ENCODE results near the gene CACNG6.

Gene CACNG6

DNA sequence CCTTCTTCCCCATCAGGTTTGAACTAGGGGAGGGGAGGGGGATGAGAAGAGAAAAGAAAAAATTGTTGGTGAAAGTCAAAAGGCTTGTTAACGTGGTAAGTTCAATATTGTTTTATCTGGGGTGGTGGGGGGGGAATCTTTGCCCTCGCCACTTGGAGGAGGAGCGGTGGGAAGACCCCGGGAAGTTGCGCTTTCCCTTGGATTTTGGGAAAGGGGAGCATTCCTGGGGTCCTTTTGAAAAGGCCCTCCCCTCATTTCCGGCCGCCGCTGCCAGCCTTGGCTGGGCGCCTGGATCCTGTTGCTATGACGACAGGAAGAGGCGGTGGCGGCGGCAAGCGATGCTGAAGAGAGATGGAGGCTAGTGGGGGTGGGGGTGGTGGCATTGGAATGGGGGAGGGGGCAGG is 33.3 kb upstream of the CACNG6 start:
- no peak for TF ChIP-seq ZFP30 (CRISPR knock-in tag; IDR thresholded peaks at IDR 0.05)
- TF ChIP-seq, protein P1, sequence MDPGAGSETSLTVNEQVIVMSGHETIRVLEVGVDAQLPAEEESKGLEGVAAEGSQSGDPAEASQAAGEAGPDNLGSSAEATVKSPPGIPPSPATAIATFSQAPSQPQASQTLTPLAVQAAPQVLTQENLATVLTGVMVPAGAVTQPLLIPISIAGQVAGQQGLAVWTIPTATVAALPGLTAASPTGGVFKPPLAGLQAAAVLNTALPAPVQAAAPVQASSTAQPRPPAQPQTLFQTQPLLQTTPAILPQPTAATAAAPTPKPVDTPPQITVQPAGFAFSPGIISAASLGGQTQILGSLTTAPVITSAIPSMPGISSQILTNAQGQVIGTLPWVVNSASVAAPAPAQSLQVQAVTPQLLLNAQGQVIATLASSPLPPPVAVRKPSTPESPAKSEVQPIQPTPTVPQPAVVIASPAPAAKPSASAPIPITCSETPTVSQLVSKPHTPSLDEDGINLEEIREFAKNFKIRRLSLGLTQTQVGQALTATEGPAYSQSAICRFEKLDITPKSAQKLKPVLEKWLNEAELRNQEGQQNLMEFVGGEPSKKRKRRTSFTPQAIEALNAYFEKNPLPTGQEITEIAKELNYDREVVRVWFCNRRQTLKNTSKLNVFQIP (CRISPR knock-in tag; IDR thresholded peaks at IDR 0.05; ENCODE audit: borderline replicate concordance, low read depth), result no peak
- TF ChIP-seq RARB (CRISPR knock-in tag; IDR thresholded peaks at IDR 0.05), result no peak
- no peak for TF ChIP-seq ZC3H10 (CRISPR knock-in tag; IDR thresholded peaks at IDR 0.05)
- no peak for TF ChIP-seq ARNTL (CRISPR knock-in tag; IDR thresholded peaks at IDR 0.05; ENCODE audit: borderline replicate concordance, low read depth)
- no peak for TF ChIP-seq ZNF8 (CRISPR knock-in tag; IDR thresholded peaks at IDR 0.05)
- TF ChIP-seq TOX (CRISPR knock-in tag; IDR thresholded peaks at IDR 0.05; ENCODE audit: borderline replicate concordance), result no peak
- no peak for TF ChIP-seq BACH2 (CRISPR knock-in tag; IDR thresholded peaks at IDR 0.05; ENCODE audit: borderline replicate concordance)
- TF ChIP-seq, protein P2, sequence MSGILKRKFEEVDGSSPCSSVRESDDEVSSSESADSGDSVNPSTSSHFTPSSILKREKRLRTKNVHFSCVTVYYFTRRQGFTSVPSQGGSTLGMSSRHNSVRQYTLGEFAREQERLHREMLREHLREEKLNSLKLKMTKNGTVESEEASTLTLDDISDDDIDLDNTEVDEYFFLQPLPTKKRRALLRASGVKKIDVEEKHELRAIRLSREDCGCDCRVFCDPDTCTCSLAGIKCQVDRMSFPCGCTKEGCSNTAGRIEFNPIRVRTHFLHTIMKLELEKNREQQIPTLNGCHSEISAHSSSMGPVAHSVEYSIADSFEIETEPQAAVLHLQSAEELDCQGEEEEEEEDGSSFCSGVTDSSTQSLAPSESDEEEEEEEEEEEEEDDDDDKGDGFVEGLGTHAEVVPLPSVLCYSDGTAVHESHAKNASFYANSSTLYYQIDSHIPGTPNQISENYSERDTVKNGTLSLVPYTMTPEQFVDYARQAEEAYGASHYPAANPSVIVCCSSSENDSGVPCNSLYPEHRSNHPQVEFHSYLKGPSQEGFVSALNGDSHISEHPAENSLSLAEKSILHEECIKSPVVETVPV (CRISPR knock-in tag; IDR thresholded peaks at IDR 0.05), result no peak
- no peak for TF ChIP-seq TCF4 (CRISPR knock-in tag; IDR thresholded peaks at IDR 0.05; ENCODE audit: borderline replicate concordance)
- TF ChIP-seq CSDC2 (CRISPR knock-in tag; IDR thresholded peaks at IDR 0.05), result no peak
- no peak for ATAC-seq

DNA sequence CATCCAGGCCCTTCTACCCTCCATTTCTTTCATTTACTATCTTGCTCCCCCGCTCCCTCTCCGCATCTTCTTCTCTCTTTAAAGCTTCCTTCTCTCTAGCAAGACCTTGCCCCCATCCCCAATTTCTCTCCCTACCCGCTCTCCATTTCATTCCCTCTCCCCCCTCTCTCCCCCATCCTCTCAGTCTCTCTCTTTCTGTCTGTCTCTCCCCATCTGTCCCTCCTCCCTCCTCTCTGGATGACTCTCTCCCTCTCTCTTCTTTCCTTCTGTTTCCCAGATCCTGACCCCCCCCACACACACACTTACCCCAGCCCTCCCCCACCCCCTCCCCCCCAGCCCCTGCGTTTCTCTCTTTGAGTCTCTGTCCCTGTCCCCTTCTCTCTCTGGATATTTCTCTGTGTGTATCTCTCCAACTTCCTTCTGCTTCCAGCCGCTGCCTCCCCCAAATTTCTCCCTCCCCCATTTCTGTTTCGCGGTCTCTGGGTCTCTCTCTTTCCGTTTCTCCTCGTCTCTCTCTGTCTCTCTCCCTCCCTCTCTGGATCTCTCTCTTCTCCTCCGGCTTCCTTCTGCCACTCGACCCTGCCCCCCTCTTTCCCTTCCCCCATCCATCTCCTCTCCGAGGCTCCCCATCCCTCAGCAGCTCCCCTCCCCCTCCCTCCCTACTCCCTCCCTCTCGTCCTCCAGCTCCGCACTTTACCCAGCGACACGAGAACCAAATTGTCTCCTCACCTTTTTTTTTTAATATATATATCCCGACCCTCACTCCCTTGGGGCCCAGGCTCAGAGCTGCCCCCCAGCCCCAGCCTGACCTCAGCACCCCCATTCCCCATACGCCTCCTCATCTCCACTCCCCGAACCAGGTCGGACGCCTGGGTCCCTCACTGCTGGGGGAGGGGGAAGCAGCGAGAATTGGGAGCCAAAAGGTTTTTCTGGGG is 32.3 kb upstream of the CACNG6 start:
- TF ChIP-seq ESRRG (CRISPR knock-in tag; IDR thresholded peaks at IDR 0.05) (no peak), CSDC2 (CRISPR knock-in tag; IDR thresholded peaks at IDR 0.05) (no peak), TCF4 (CRISPR knock-in tag; IDR thresholded peaks at IDR 0.05; ENCODE audit: borderline replicate concordance) (no peak), ZFP3 (CRISPR knock-in tag; IDR thresholded peaks at IDR 0.05) (no peak)
- TF ChIP-seq, protein P1 (CRISPR knock-in tag; IDR thresholded peaks at IDR 0.05; ENCODE audit: borderline replicate concordance, low read depth), result no peak
- TF ChIP-seq, protein P3, sequence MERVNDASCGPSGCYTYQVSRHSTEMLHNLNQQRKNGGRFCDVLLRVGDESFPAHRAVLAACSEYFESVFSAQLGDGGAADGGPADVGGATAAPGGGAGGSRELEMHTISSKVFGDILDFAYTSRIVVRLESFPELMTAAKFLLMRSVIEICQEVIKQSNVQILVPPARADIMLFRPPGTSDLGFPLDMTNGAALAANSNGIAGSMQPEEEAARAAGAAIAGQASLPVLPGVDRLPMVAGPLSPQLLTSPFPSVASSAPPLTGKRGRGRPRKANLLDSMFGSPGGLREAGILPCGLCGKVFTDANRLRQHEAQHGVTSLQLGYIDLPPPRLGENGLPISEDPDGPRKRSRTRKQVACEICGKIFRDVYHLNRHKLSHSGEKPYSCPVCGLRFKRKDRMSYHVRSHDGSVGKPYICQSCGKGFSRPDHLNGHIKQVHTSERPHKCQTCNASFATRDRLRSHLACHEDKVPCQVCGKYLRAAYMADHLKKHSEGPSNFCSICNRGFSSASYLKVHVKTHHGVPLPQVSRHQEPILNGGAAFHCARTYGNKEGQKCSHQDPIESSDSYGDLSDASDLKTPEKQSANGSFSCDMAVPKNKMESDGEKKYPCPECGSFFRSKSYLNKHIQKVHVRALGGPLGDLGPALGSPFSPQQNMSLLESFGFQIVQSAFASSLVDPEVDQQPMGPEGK (CRISPR knock-in tag; IDR thresholded peaks at IDR 0.05; ENCODE audit: borderline replicate concordance), result no peak
- ATAC-seq, result no peak

GRCh38 chr19:53960187-53960586 is 31.2 kb upstream of the CACNG6 start:
- ATAC-seq, result no peak
- TF ChIP-seq SNAI2 (CRISPR knock-in tag; IDR thresholded peaks at IDR 0.05) (no peak), TOX (CRISPR knock-in tag; IDR thresholded peaks at IDR 0.05; ENCODE audit: borderline replicate concordance) (no peak), ZFP3 (CRISPR knock-in tag; IDR thresholded peaks at IDR 0.05) (no peak), ZNF565 (CRISPR knock-in tag; conservative IDR thresholded peaks at IDR 0.05; ENCODE audit: low read depth) (no peak), TCF4 (CRISPR knock-in tag; IDR thresholded peaks at IDR 0.05; ENCODE audit: borderline replicate concordance) (no peak), ARNTL (CRISPR knock-in tag; IDR thresholded peaks at IDR 0.05; ENCODE audit: borderline replicate concordance, low read depth) (no peak), ISL1 (CRISPR knock-in tag; IDR thresholded peaks at IDR 0.05) (no peak), PPARA (CRISPR knock-in tag; IDR thresholded peaks at IDR 0.05; ENCODE audit: borderline replicate concordance) (no peak), ZFP30 (CRISPR knock-in tag; IDR thresholded peaks at IDR 0.05) (no peak), CSDC2 (CRISPR knock-in tag; IDR thresholded peaks at IDR 0.05) (no peak)
- TF ChIP-seq, protein P1 (CRISPR knock-in tag; IDR thresholded peaks at IDR 0.05; ENCODE audit: borderline replicate concordance, low read depth), result no peak
- TF ChIP-seq, protein P2 (CRISPR knock-in tag; IDR thresholded peaks at IDR 0.05), result no peak

All from SK-N-SH treated with all-trans-retinoic acid at 6 μM for 48 hours (cell line).